ENCODE measurements around the gene ZSCAN31. TPM values are rescaled to one million over a fixed set of nuclear protein-coding genes. Genes with fewer than 3 reads are reported as not detected.

The ZSCAN31 gene
- total and polyA plus RNA-seq, 9 of the 15 experiments (the other 6 are each of a cell fraction or from before 2014, with no cell fraction given), result 3.9 to 12.1 (median 7.0) TPM

DNA sequence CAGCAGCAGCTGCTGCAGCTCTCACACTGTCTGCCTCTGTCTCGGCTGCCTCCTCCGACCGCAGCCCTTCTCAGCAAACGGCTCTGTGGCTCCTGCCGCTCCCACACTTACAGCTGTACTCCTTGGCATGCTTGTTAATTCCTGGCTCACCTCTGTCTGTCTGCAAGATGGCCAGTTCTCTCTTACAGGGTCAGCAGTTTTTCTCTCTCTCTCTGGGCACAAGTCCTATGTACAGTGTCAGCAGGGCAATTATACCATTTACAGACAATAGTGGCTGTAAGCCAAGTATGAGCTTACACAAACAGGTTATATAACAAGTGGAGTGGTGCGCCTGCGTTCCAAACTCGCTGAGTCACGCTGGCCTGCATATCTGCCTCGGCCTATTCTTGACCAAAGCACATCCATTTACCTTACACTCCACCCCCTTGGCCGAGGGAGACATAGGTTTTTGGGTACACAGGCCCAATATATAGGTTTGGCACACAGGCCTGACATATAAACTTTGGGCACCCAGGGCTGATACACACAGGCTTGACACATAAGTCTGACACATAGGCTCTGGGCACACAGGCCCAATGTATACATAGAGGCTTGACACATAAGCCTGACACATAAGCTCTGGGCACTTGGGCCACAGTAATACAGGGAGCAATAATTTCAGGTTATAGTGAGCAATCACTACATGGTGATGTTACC lies 18.2 kb upstream of the ZSCAN31 start (continued):
- peak; percentile 93 for TF ChIP-seq BCL6 (CRISPR knock-in tag; IDR thresholded peaks at IDR 0.05)
- TF ChIP-seq, protein P1, sequence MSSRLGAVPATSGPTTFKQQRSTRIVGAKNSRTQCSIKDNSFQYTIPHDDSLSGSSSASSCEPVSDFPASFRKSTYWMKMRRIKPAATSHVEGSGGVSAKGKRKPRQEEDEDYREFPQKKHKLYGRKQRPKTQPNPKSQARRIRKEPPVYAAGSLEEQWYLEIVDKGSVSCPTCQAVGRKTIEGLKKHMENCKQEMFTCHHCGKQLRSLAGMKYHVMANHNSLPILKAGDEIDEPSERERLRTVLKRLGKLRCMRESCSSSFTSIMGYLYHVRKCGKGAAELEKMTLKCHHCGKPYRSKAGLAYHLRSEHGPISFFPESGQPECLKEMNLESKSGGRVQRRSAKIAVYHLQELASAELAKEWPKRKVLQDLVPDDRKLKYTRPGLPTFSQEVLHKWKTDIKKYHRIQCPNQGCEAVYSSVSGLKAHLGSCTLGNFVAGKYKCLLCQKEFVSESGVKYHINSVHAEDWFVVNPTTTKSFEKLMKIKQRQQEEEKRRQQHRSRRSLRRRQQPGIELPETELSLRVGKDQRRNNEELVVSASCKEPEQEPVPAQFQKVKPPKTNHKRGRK (tag; IDR thresholded peaks at IDR 0.05), result no peak
- TF ChIP-seq SMAD4 (CRISPR knock-in tag; conservative IDR thresholded peaks at IDR 0.05), result peak; percentile 99
- peak; percentile 92 for TF ChIP-seq ZNF212 (CRISPR knock-in tag; IDR thresholded peaks at IDR 0.05)
- no peak for TF ChIP-seq EWSR1 (IDR thresholded peaks at IDR 0.05; ENCODE audit: borderline replicate concordance, low read depth, partially characterized antibody)
- TF ChIP-seq, protein P2, sequence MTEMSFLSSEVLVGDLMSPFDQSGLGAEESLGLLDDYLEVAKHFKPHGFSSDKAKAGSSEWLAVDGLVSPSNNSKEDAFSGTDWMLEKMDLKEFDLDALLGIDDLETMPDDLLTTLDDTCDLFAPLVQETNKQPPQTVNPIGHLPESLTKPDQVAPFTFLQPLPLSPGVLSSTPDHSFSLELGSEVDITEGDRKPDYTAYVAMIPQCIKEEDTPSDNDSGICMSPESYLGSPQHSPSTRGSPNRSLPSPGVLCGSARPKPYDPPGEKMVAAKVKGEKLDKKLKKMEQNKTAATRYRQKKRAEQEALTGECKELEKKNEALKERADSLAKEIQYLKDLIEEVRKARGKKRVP (CRISPR knock-in tag; IDR thresholded peaks at IDR 0.05), result peak; percentile 96
- 0 out of 2 replicates have a peak, but pooled peaks have one; percentile 38 for TF ChIP-seq SMARCC2 (IDR thresholded peaks at IDR 0.05; ENCODE audit: low read depth)
- TF ChIP-seq, protein P3, sequence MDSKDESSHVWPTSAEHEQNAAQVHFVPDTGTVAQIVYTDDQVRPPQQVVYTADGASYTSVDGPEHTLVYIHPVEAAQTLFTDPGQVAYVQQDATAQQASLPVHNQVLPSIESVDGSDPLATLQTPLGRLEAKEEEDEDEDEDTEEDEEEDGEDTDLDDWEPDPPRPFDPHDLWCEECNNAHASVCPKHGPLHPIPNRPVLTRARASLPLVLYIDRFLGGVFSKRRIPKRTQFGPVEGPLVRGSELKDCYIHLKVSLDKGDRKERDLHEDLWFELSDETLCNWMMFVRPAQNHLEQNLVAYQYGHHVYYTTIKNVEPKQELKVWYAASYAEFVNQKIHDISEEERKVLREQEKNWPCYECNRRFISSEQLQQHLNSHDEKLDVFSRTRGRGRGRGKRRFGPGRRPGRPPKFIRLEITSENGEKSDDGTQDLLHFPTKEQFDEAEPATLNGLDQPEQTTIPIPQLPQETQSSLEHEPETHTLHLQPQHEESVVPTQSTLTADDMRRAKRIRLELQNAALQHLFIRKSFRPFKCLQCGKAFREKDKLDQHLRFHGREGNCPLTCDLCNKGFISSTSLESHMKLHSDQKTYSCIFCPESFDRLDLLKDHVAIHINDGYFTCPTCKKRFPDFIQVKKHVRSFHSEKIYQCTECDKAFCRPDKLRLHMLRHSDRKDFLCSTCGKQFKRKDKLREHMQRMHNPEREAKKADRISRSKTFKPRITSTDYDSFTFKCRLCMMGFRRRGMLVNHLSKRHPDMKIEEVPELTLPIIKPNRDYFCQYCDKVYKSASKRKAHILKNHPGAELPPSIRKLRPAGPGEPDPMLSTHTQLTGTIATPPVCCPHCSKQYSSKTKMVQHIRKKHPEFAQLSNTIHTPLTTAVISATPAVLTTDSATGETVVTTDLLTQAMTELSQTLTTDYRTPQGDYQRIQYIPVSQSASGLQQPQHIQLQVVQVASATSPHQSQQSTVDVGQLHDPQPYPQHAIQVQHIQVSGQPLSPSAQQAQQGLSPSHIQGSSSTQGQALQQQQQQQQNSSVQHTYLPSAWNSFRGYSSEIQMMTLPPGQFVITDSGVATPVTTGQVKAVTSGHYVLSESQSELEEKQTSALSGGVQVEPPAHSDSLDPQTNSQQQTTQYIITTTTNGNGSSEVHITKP (IDR thresholded peaks at IDR 0.05; ENCODE audit: partially characterized antibody), result no peak
- peak; percentile 99 for TF ChIP-seq SOX6 (IDR thresholded peaks at IDR 0.05)
- peak; percentile 97 for TF ChIP-seq HIVEP1 (CRISPR knock-in tag; IDR thresholded peaks at IDR 0.05)
- no peak for TF ChIP-seq POLR2B (IDR thresholded peaks at IDR 0.05; ENCODE audit: low read depth, partially characterized antibody)
- no peak for TF ChIP-seq CREBBP (IDR thresholded peaks at IDR 0.05; ENCODE audit: low read depth, low read length)
- peak; percentile 77; the same call in 1 of the 2 replicates for TF ChIP-seq KLF10 (CRISPR knock-in tag; IDR thresholded peaks at IDR 0.05)
- no peak for TF ChIP-seq RBM17 (IDR thresholded peaks at IDR 0.05; ENCODE audit: borderline replicate concordance, low read depth, low read length)
- TF ChIP-seq, protein P4, sequence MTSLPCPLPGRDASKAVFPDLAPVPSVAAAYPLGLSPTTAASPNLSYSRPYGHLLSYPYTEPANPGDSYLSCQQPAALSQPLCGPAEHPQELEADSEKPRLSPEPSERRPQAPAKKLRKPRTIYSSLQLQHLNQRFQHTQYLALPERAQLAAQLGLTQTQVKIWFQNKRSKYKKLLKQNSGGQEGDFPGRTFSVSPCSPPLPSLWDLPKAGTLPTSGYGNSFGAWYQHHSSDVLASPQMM (CRISPR knock-in tag; IDR thresholded peaks at IDR 0.05), result no peak
- TF ChIP-seq ZNF174 (CRISPR knock-in tag; IDR thresholded peaks at IDR 0.05), result peak; percentile 88
- TF ChIP-seq, protein P5, sequence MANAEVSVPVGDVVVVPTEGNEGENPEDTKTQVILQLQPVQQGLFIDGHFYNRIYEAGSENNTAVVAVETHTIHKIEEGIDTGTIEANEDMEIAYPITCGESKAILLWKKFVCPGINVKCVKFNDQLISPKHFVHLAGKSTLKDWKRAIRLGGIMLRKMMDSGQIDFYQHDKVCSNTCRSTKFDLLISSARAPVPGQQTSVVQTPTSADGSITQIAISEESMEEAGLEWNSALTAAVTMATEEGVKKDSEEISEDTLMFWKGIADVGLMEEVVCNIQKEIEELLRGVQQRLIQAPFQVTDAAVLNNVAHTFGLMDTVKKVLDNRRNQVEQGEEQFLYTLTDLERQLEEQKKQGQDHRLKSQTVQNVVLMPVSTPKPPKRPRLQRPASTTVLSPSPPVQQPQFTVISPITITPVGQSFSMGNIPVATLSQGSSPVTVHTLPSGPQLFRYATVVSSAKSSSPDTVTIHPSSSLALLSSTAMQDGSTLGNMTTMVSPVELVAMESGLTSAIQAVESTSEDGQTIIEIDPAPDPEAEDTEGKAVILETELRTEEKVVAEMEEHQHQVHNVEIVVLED (CRISPR knock-in tag; IDR thresholded peaks at IDR 0.05), result peak; percentile 87
- peak; percentile 79 for TF ChIP-seq ZFP1 (CRISPR knock-in tag; IDR thresholded peaks at IDR 0.05)
- TF ChIP-seq RUNX1 (IDR thresholded peaks at IDR 0.05; ENCODE audit: low read depth), result no peak
- no peak for TF ChIP-seq SIX5 (IDR thresholded peaks at IDR 0.05; ENCODE audit: borderline replicate concordance in 1 of 2, insufficient read depth in 1 of 2, low read depth in 1 of 2, low read length in 2 of 2)

Data from K562 (cell line).